H9 (cell line): Measurements from ENCODE around the gene FAF1. TPM values are rescaled to one million over a fixed set of nuclear protein-coding genes. Genes with fewer than 3 reads are reported as not detected.

Experiments used
- DNase-seq: peaks from one replicate; pipeline ENCODE4 v3.0.0-alpha.2; 2017
- H2AFZ ChIP-seq: one replicate; pipeline ENCODE4 v1.6.1; 2013; ENCODE audit warnings: mild to moderate bottlenecking, low read length, control low read depth, moderate library complexity
- H2AK5ac ChIP-seq: 2 replicates; pipeline ENCODE4 v1.6.1; 2013; ENCODE audit warnings: low read length, control low read depth, mixed read lengths; ENCODE audit not compliant: insufficient read length
- H2BK120ac ChIP-seq: one replicate; pipeline ENCODE4 v1.6.1; 2013; ENCODE audit warnings: low read depth, mild to moderate bottlenecking, low read length, control low read depth, inconsistent platforms; ENCODE audit not compliant: poor library complexity, severe bottlenecking
- H2BK12ac ChIP-seq: 2 replicates; pipeline ENCODE4 v1.6.1; 2013; ENCODE audit warnings: low read length, control low read depth, mixed read lengths, low read depth; ENCODE audit not compliant: insufficient read length
- H2BK15ac ChIP-seq: 2 replicates; pipeline ENCODE4 v1.6.1; 2013; ENCODE audit warnings: low read depth, low read length, control low read depth
- H2BK20ac ChIP-seq: one replicate; pipeline ENCODE4 v1.6.1; 2013; ENCODE audit warnings: low read depth, mild to moderate bottlenecking, low read length, control low read depth, inconsistent platforms; ENCODE audit not compliant: poor library complexity, severe bottlenecking
- H2BK5ac ChIP-seq: 2 replicates; pipeline ENCODE4 v1.6.1; 2013; ENCODE audit warnings: low read length, control low read depth, mixed read lengths; ENCODE audit not compliant: insufficient read length
- H3K14ac ChIP-seq: 2 replicates; pipeline ENCODE4 v1.6.1; 2013; ENCODE audit warnings: low read length, control low read depth; ENCODE audit not compliant: insufficient read depth
- H3K18ac ChIP-seq: 2 replicates; pipeline ENCODE4 v1.6.1; 2013; ENCODE audit warnings: low read depth, mild to moderate bottlenecking, mixed read lengths, low read length, control low read depth; ENCODE audit not compliant: insufficient read length
- H3K23ac ChIP-seq: 2 replicates; pipeline ENCODE4 v1.6.1; 2013; ENCODE audit warnings: low read length, control low read depth, mixed read lengths, low read depth; ENCODE audit not compliant: insufficient read length
- H3K23me2 ChIP-seq: 2 replicates; pipeline ENCODE4 v1.6.1; 2013; ENCODE audit warnings: low read depth, mild to moderate bottlenecking, mixed read lengths, low read length, control low read depth; ENCODE audit not compliant: insufficient read length, poor library complexity, severe bottlenecking
- H3K27ac ChIP-seq: 2 replicates; pipeline ENCODE4 v1.5.1; 2013; ENCODE audit warnings: low read length, control low read depth, mixed read lengths, low read depth; ENCODE audit not compliant: insufficient read length
- H3K27me3 ChIP-seq: 2 replicates; pipeline ENCODE4 v1.6.1; 2013; ENCODE audit warnings: low read length, control low read depth, inconsistent platforms; ENCODE audit not compliant: insufficient read depth
- H3K4ac ChIP-seq: 2 replicates; pipeline ENCODE4 v1.6.1; 2013; ENCODE audit warnings: low read depth, mild to moderate bottlenecking, control low read depth, inconsistent platforms, low read length, moderate library complexity
- H3K4me1 ChIP-seq: 2 replicates; pipeline ENCODE4 v1.6.1; 2013; ENCODE audit warnings: low read length, control low read depth, inconsistent platforms; ENCODE audit not compliant: insufficient read depth
- H3K4me2 ChIP-seq: 2 replicates; pipeline ENCODE4 v1.6.1; 2013; ENCODE audit warnings: low read length, control low read depth, mixed read lengths; ENCODE audit not compliant: insufficient read length, insufficient read depth
- H3K56ac ChIP-seq: 2 replicates; pipeline ENCODE4 v1.6.1; 2013; ENCODE audit warnings: low read depth, mild to moderate bottlenecking, mixed read lengths, low read length, control low read depth; ENCODE audit not compliant: insufficient read length
- H3K79me1 ChIP-seq: 2 replicates; pipeline ENCODE4 v1.6.1; 2013; ENCODE audit warnings: low read depth, mild to moderate bottlenecking, moderate library complexity, low read length, control low read depth, inconsistent platforms; ENCODE audit not compliant: insufficient read depth, poor library complexity, severe bottlenecking
- H3K79me2 ChIP-seq: 2 replicates; pipeline ENCODE4 v1.6.1; 2013; ENCODE audit warnings: low read length, control low read depth, inconsistent platforms; ENCODE audit not compliant: insufficient read depth
- H3K9ac ChIP-seq: 2 replicates; pipeline ENCODE4 v1.6.1; 2013; ENCODE audit warnings: low read length, control low read depth, mixed read lengths; ENCODE audit not compliant: insufficient read length; ENCODE audit errors: extremely low read depth
- H3K9me3 ChIP-seq: one replicate; pipeline ENCODE4 v1.6.1; 2013; ENCODE audit warnings: low read depth, low read length, inconsistent platforms; ENCODE audit not compliant: control insufficient read depth
- H3T11ph ChIP-seq: one replicate; pipeline ENCODE4 v1.6.1; 2013; ENCODE audit warnings: mild to moderate bottlenecking, low read length, control low read depth, inconsistent platforms
- H4K20me1 ChIP-seq: one replicate; pipeline ENCODE4 v1.6.1; 2013; ENCODE audit not compliant: control insufficient read depth, insufficient read length, insufficient read depth
- H4K5ac ChIP-seq: 2 replicates; pipeline ENCODE4 v1.6.1; 2013; ENCODE audit warnings: low read depth, mild to moderate bottlenecking, mixed read lengths, low read length, control low read depth; ENCODE audit not compliant: insufficient read length
- H4K8ac ChIP-seq: replicated peaks from 2 replicates; pipeline ENCODE4 v1.6.1; 2013; ENCODE audit warnings: low read length, control low read depth, mixed read lengths, low read depth; ENCODE audit not compliant: insufficient read length
- H4K91ac ChIP-seq: 2 replicates; pipeline ENCODE4 v1.6.1; 2013; ENCODE audit warnings: low read depth, mild to moderate bottlenecking, moderate library complexity, mixed read lengths, low read length, control low read depth; ENCODE audit not compliant: insufficient read length
- H3K27ac Mint-ChIP-seq, 3 experiments: 2 replicates in 2 of 3; 3 replicates in 1 of 3; pipeline ENCODE4 v1.8.0; 2020 to 2021; ENCODE audit warnings: mixed read lengths in 3 of 3, mild to moderate bottlenecking in 1 of 3, moderate library complexity in 1 of 3
- H3K27me3 Mint-ChIP-seq: 2 replicates; pipeline ENCODE4 v1.8.0; 2021; ENCODE audit warnings: low read depth, mild to moderate bottlenecking, moderate library complexity, mixed read lengths
- H3K36me3 Mint-ChIP-seq, 3 experiments: 2 replicates in 2 of 3; 3 replicates in 1 of 3; pipeline ENCODE4 v1.8.0; 2020 to 2021; ENCODE audit warnings: low read depth in 3 of 3, mixed read lengths in 3 of 3; ENCODE audit not compliant: insufficient read depth in 1 of 3
- H3K4me1 Mint-ChIP-seq, 2 experiments: 2 replicates each; pipeline ENCODE4 v1.8.0; 2020; ENCODE audit warnings: mixed read lengths in 2 of 2
- H3K4me3 Mint-ChIP-seq, 2 experiments: 2 replicates in 1 of 2; 3 replicates in 1 of 2; pipeline ENCODE4 v1.8.0; 2020 to 2021; ENCODE audit warnings: mild to moderate bottlenecking in 2 of 2, mixed read lengths in 2 of 2, moderate library complexity in 1 of 2
- H3K9me3 Mint-ChIP-seq, 2 experiments: 2 replicates in 1 of 2; 3 replicates in 1 of 2; pipeline ENCODE4 v1.8.0; 2020; ENCODE audit warnings: mild to moderate bottlenecking in 2 of 2, mixed read lengths in 2 of 2, moderate library complexity in 1 of 2
- total RNA-seq: library from RNA; stranded (reverse); gene quantifications from 2 replicates; pipeline ENCODE4 v1.2.1, GENCODE V29; 2021
- TF ChIP-seq, protein P1 (sequence below): fragments of 200-600 bp; sonication (generic); conservative IDR thresholded peaks from 3 replicates; pipeline ENCODE4 v1.8.0; 2021; ENCODE audit warnings: antibody characterized with exemption, mild to moderate bottlenecking

FAF1 gene
- total RNA-seq, 1 experiment from 2014 or later, result 60.8 TPM

DNA sequence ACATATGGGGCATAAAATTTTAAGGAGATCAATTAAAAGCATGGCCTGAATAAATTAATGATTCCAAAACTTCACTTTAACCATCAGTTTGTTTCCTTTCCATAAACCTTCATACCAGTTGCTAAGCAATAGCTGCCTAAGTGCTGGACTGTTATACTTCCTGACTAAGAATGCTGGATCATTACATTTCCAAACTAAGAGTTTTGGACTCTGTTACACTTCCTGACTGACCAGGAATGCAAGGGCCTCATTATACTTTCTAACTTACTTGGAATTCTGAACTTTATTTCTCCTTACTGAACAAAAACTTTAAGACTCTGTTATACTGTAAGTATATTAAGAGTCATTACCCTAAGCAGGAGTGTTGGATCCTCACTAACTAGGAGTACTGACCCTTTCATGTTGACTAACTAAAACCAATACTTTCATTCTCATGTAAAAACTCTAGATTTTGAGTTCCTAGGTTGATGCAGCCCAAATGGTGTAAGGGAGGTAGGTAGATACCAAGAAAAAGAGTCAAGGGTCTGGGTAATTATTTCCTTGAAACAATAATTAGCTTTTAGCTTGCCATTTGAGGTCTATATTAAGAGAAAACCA lies 118.2 kb downstream of the FAF1 start:
- Histone ChIP-seq H3T11ph (no peak overlapping the region), H3K27me3 (no peaks in the 10 kb centered on the region), H3K23ac (no peak overlapping the region), H3K4me1 (no peaks in the 10 kb centered on the region), H4K91ac (no peak overlapping the region), H2AK5ac (no peak overlapping the region), H4K5ac (no peak overlapping the region), H3K79me2 (no peaks in the 10 kb centered on the region; the same call in 1 of the 2 replicates), H3K56ac (no peak overlapping the region), H3K79me1 (no peaks in the 10 kb centered on the region), H4K8ac (no peak overlapping the region), H2AFZ (no peak overlapping the region), H3K9ac (no peak overlapping the region), H2BK5ac (no peak overlapping the region), H2BK12ac (no peak overlapping the region), H2BK15ac (no peak overlapping the region), H3K4ac (no peak overlapping the region), H4K20me1 (no peaks in the 10 kb centered on the region), H3K14ac (no peak overlapping the region), H3K23me2 (no peaks in the 10 kb centered on the region), H3K4me2 (no peak overlapping the region), H3K18ac (no peak overlapping the region), H2BK120ac (no peak overlapping the region), H3K9me3 (no peaks in the 10 kb centered on the region), H3K27ac (no peak overlapping the region), H2BK20ac (no peak overlapping the region)
- Mint-ChIP-seq H3K27ac (no peak overlapping the region), H3K4me1 (peaks cover 3 to 6% of the 10 kb centered on the region in 2 experiments; a peak in 2 of 4 replicates), H3K9me3 (peaks cover under 1 to 2% of the 10 kb centered on the region in 2 experiments; a peak in 1 of 5 replicates), H3K4me3 (no peak overlapping the region), H3K27me3 (no peaks in the 10 kb centered on the region), H3K36me3 (no peaks in the 10 kb centered on the region; a peak in 2 of 7 replicates)
- no peak for DNase-seq
- TF ChIP-seq, protein P1, sequence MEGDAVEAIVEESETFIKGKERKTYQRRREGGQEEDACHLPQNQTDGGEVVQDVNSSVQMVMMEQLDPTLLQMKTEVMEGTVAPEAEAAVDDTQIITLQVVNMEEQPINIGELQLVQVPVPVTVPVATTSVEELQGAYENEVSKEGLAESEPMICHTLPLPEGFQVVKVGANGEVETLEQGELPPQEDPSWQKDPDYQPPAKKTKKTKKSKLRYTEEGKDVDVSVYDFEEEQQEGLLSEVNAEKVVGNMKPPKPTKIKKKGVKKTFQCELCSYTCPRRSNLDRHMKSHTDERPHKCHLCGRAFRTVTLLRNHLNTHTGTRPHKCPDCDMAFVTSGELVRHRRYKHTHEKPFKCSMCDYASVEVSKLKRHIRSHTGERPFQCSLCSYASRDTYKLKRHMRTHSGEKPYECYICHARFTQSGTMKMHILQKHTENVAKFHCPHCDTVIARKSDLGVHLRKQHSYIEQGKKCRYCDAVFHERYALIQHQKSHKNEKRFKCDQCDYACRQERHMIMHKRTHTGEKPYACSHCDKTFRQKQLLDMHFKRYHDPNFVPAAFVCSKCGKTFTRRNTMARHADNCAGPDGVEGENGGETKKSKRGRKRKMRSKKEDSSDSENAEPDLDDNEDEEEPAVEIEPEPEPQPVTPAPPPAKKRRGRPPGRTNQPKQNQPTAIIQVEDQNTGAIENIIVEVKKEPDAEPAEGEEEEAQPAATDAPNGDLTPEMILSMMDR, result no peak
